CD14-positive monocyte (primary cell): Measurements from ENCODE around the gene LYRM4. TPM values are rescaled to one million over a fixed set of nuclear protein-coding genes. Genes with fewer than 3 reads are reported as not detected.

Source experiments
- DNase-seq, 3 donors: peaks; one replicate each; pipeline ENCODE4 v3.0.0-alpha.2; 2011 to 2022
- H2AFZ ChIP-seq: 2 replicates; pipeline ENCODE4 v1.6.0; 2012; ENCODE audit warnings: mild to moderate bottlenecking, low read depth, low read length, inconsistent platforms; ENCODE audit not compliant: insufficient read depth, poor library complexity, severe bottlenecking
- H3K27ac ChIP-seq, 2 donors: 1 replicate in 1 of 2; 2 replicates in 1 of 2; pipeline ENCODE4 v1.5.1; 2012 to 2013; ENCODE audit warnings: low read length in 2 of 2, control low read depth in 1 of 2, inconsistent platforms in 1 of 2, low read depth in 1 of 2, mild to moderate bottlenecking in 1 of 2
- H3K27me3 ChIP-seq, 2 donors: one replicate each; pipeline versions ENCODE4 v1.6.0 to v1.6.1; 2011 to 2013; ENCODE audit warnings: low read length in 2 of 2; ENCODE audit not compliant: control insufficient read depth in 2 of 2, insufficient read depth in 2 of 2
- H3K36me3 ChIP-seq, 2 donors: replicated peaks in 1 of 2; 1 replicate in 1 of 2; 2 replicates in 1 of 2; pipeline versions ENCODE4 v1.5.1 to v1.6.1; 2012 to 2013; ENCODE audit warnings: low read length in 2 of 2, control low read depth in 1 of 2, inconsistent platforms in 1 of 2, mild to moderate bottlenecking in 1 of 2; ENCODE audit not compliant: insufficient read depth in 2 of 2, control insufficient read depth in 1 of 2
- H3K4me1 ChIP-seq, 2 donors: 1 replicate in 1 of 2; 2 replicates in 1 of 2; pipeline versions ENCODE4 v1.5.1 to v1.6.1; 2012 to 2013; ENCODE audit warnings: low read length in 2 of 2, control low read depth in 1 of 2, inconsistent platforms in 1 of 2, mild to moderate bottlenecking in 1 of 2, moderate library complexity in 1 of 2; ENCODE audit not compliant: insufficient read depth in 2 of 2, control insufficient read depth in 1 of 2
- H3K4me2 ChIP-seq: replicated peaks from 2 replicates; pipeline ENCODE3; 2012; ENCODE audit warnings: low read length, moderate library complexity, mild to moderate bottlenecking; ENCODE audit not compliant: poor library complexity, severe bottlenecking; ENCODE audit errors: extremely low read depth
- H3K4me3 ChIP-seq, 3 experiments: fragments of 200-600 bp in 1 of 3; sonication (generic) in 1 of 3; replicated peaks in 1 of 3; 1 replicate in 2 of 3; 2 replicates in 1 of 3; pipeline ENCODE4 v1.5.1; 2011 to 2013; ENCODE audit warnings: low read length in 3 of 3, mild to moderate bottlenecking in 3 of 3, control low read depth in 2 of 3, low read depth in 2 of 3, inconsistent platforms in 1 of 3, moderate library complexity in 1 of 3
- H3K79me2 ChIP-seq: 2 replicates; pipeline ENCODE4 v1.6.0; 2012; ENCODE audit warnings: mild to moderate bottlenecking, control low read depth, inconsistent platforms, low read length, moderate library complexity; ENCODE audit not compliant: insufficient read depth
- H3K9ac ChIP-seq: 2 replicates; pipeline ENCODE4 v1.6.0; 2017; ENCODE audit warnings: low read length, mild to moderate bottlenecking; ENCODE audit not compliant: insufficient read depth, poor library complexity, severe bottlenecking
- H3K9me3 ChIP-seq, 2 donors: replicated peaks in 1 of 2; 1 replicate in 1 of 2; 2 replicates in 1 of 2; pipeline versions ENCODE4 v1.5.1 to v1.6.1; 2012 to 2013; ENCODE audit warnings: low read length in 2 of 2, control low read depth in 1 of 2; ENCODE audit not compliant: control insufficient read depth in 1 of 2, insufficient read depth in 1 of 2
- H4K20me1 ChIP-seq: 2 replicates; pipeline ENCODE4 v1.6.0; 2012; ENCODE audit warnings: mild to moderate bottlenecking, low read length, control low read depth, moderate library complexity; ENCODE audit not compliant: insufficient read depth
- H3K27ac Mint-ChIP-seq, 7 donors: one replicate each; pipeline ENCODE4 v1.8.0; 2020; ENCODE audit warnings: mild to moderate bottlenecking in 7 of 7, mixed read lengths in 7 of 7, moderate library complexity in 6 of 7, inconsistent platforms in 2 of 7
- H3K27me3 Mint-ChIP-seq, 3 donors: one replicate each; pipeline ENCODE4 v1.8.0; 2021 to 2022; ENCODE audit warnings: low read depth in 3 of 3, mild to moderate bottlenecking in 3 of 3, mixed read lengths in 3 of 3, moderate library complexity in 3 of 3, inconsistent platforms in 1 of 3
- H3K36me3 Mint-ChIP-seq, 2 donors: one replicate each; pipeline ENCODE4 v1.8.0; 2020; ENCODE audit warnings: mixed read lengths in 2 of 2, inconsistent platforms in 1 of 2, mild to moderate bottlenecking in 1 of 2
- H3K4me1 Mint-ChIP-seq: one replicate; pipeline ENCODE4 v1.8.0; 2020; ENCODE audit warnings: mild to moderate bottlenecking, mixed read lengths
- H3K4me3 Mint-ChIP-seq, 2 donors: one replicate each; pipeline ENCODE4 v1.8.0; 2020; ENCODE audit warnings: mild to moderate bottlenecking in 2 of 2, mixed read lengths in 2 of 2, moderate library complexity in 1 of 2
- H3K9me3 Mint-ChIP-seq, 7 donors: one replicate each; pipeline ENCODE4 v1.8.0; 2020 to 2022; ENCODE audit warnings: mixed read lengths in 7 of 7, mild to moderate bottlenecking in 6 of 7, moderate library complexity in 6 of 7, inconsistent platforms in 2 of 7
- WGBS: methylation state at CpG from one replicate; pipeline ENCODE4 v1.1.5; 2013; ENCODE audit warnings: missing lambda C conversion rate; ENCODE audit not compliant: insufficient coverage; 5-methylcytosine and 5-hydroxymethylcytosine counted together
- intact Hi-C, 2 donors: fragments of 100-400 bp; cut with micrococcal nuclease; formaldehyde crosslinking; loops; one replicate each; pipeline versions ENCODE4 v1.15.0 to v1.15.1; 2023
- polyA plus RNA-seq, 3 donors: library from polyadenylated mRNA; depleted of rRNA in 1 of 3; unstranded in 2 of 3; stranded (reverse) in 1 of 3; fragments of 300-500 nt in 2 of 3; fragments of >200 nt in 1 of 3; fragmentation: Illumina TruSeq in 2 of 3; gene quantifications; 1 replicate in 2 of 3; 2 replicates in 1 of 3; pipeline ENCODE4 v1.2.3, GENCODE V29; 2012 to 2021
- TF ChIP-seq, protein P1 (sequence below): fragments of 200-600 bp; IDR thresholded peaks from one replicate; pipeline ENCODE4 v1.8.0; 2022; ENCODE audit warnings: antibody characterized with exemption, mild to moderate bottlenecking

LYRM4 gene
- polyA plus RNA-seq, 3 donors: 13.7 to 19.6 (median 18.1) TPM

DNA sequence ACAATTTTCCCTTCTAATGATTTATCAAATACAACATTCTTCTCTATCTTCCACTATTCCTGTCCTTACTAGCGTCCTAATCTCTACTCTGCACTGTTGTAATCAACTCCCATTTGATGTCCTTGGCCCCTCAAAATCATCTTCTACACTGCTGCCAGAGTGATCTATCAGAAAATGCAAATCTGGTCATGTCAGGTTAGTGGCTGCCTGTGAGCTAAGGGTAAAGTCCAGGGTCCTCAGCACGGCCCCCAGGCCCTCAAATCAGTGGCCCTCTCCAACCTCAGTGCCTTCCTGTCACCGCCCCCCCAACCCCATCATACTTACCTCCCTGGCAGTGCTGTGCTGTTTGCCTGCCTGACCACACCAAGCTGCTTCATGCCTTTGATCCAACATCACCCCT lies 3.8 kb downstream of the LYRM4 start:
- H3K27me3 ChIP-seq: no peaks in the 10 kb centered on the region
- H2AFZ ChIP-seq: no peak overlapping the region
- H3K9me3 Mint-ChIP-seq: no peaks in the 10 kb centered on the region
- no peak overlapping the region for H3K4me3 ChIP-seq
- TF ChIP-seq, protein P1, sequence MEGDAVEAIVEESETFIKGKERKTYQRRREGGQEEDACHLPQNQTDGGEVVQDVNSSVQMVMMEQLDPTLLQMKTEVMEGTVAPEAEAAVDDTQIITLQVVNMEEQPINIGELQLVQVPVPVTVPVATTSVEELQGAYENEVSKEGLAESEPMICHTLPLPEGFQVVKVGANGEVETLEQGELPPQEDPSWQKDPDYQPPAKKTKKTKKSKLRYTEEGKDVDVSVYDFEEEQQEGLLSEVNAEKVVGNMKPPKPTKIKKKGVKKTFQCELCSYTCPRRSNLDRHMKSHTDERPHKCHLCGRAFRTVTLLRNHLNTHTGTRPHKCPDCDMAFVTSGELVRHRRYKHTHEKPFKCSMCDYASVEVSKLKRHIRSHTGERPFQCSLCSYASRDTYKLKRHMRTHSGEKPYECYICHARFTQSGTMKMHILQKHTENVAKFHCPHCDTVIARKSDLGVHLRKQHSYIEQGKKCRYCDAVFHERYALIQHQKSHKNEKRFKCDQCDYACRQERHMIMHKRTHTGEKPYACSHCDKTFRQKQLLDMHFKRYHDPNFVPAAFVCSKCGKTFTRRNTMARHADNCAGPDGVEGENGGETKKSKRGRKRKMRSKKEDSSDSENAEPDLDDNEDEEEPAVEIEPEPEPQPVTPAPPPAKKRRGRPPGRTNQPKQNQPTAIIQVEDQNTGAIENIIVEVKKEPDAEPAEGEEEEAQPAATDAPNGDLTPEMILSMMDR: no peak
- no peak for DNase-seq
- peaks cover 0 to 7% of the 10 kb centered on the region in 2 donors for H3K36me3 ChIP-seq
- peaks cover 0 to 3% (median 0%) of the 10 kb centered on the region in 3 donors for H3K27me3 Mint-ChIP-seq
- no peak overlapping the region for H3K27ac ChIP-seq
- no peaks in the 10 kb centered on the region for H4K20me1 ChIP-seq
- H3K79me2 ChIP-seq: peaks cover 19% of the 10 kb centered on the region
- H3K9ac ChIP-seq: no peak overlapping the region
- peaks cover 11% of the 10 kb centered on the region for H3K4me1 Mint-ChIP-seq
- H3K4me2 ChIP-seq: no peak overlapping the region
- intact Hi-C loops: no loop called here
- H3K4me1 ChIP-seq: peaks cover 12 to 14% of the 10 kb centered on the region in 2 donors
- no peak overlapping the region for H3K27ac Mint-ChIP-seq
- H3K36me3 Mint-ChIP-seq: peaks cover 9 to 16% of the 10 kb centered on the region in 2 donors
- WGBS: 92% methylated on average over 3 of the region's 3 CpGs
- H3K4me3 Mint-ChIP-seq: no peak overlapping the region
- H3K9me3 ChIP-seq: no peaks in the 10 kb centered on the region

DNA sequence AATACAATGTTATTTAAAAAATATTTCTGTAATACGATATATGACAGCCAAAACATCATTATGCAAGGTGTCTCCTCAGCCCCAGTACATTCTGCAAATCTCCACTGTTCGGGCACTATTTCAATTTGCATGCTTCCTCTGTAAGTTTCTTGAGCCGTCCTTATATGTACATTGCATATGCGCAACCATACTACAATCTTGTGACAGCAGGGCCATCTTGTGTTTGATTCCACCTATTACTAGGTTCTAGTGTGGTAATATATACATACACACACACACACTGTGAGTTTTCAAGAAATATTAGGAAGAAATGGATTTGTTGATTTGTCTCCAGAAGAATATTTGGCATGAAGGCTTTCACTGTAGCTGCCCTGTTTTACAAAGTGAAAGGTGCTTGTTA lies 9.8 kb downstream of the LYRM4 start:
- Histone ChIP-seq H3K27me3 (no peaks in the 10 kb centered on the region), H4K20me1 (no peaks in the 10 kb centered on the region), H3K36me3 (peaks cover 0 to 7% of the 10 kb centered on the region in 2 donors), H2AFZ (no peak overlapping the region), H3K4me1 (no peaks in the 10 kb centered on the region), H3K4me2 (no peak overlapping the region), H3K27ac (no peak overlapping the region), H3K9ac (no peak overlapping the region), H3K79me2 (no peaks in the 10 kb centered on the region), H3K9me3 (no peaks in the 10 kb centered on the region), H3K4me3 (no peak overlapping the region)
- Mint-ChIP-seq H3K4me1 (peaks cover 2% of the 10 kb centered on the region), H3K27me3 (peaks cover 0 to 2% (median 0%) of the 10 kb centered on the region in 3 donors), H3K9me3 (peaks cover 0 to 3% (median 0%) of the 10 kb centered on the region in 7 donors), H3K36me3 (peaks cover 11 to 14% of the 10 kb centered on the region in 2 donors), H3K4me3 (no peak overlapping the region), H3K27ac (no peak overlapping the region)
- 100% methylated on average over 2 of the region's 4 CpGs for WGBS
- no peak for DNase-seq
- TF ChIP-seq, protein P1: no peak
- intact Hi-C loops: no loop called here
